Aorta (tissue), 5 donors: ENCODE measurements around the gene BRAT1. TPM values are rescaled to one million over a fixed set of nuclear protein-coding genes. Genes with fewer than 3 reads are reported as not detected.
"Not testable (repeated sequence)": the region's sequence is repeated elsewhere in the genome, so short reads cannot be mapped to it uniquely, and the experiment has no call there.

ENCODE experiments used
- ATAC-seq: fragments of 200-7000 bp; cut with Tn5 transposase; one replicate; pipeline ENCODE4 v1.9.1; 2022; ENCODE audit warnings: moderate library complexity; ENCODE audit not compliant: low FRiP score
- DNase-seq, 2 donors: peaks; one replicate each; pipeline ENCODE4 v3.0.0-alpha.2; 2020
- H3K27ac ChIP-seq, 2 donors: one replicate each; pipeline ENCODE4 v1.5.1; 2013; ENCODE audit warnings: low read length in 2 of 2, mild to moderate bottlenecking in 2 of 2, moderate library complexity in 2 of 2, control low read depth in 1 of 2, inconsistent platforms in 1 of 2, low read depth in 1 of 2
- H3K27me3 ChIP-seq, 2 donors: one replicate each; pipeline ENCODE4 v1.6.1; 2013; ENCODE audit warnings: control low read depth in 1 of 2, low read length in 1 of 2, mild to moderate bottlenecking in 1 of 2, moderate library complexity in 1 of 2; ENCODE audit not compliant: insufficient read depth in 2 of 2, control insufficient read depth in 1 of 2
- H3K36me3 ChIP-seq, 2 donors: one replicate each; pipeline ENCODE4 v1.6.1; 2013; ENCODE audit warnings: control low read depth in 1 of 2, low read length in 1 of 2, mild to moderate bottlenecking in 1 of 2; ENCODE audit not compliant: insufficient read depth in 2 of 2, control insufficient read depth in 1 of 2
- H3K4me1 ChIP-seq, 2 donors: one replicate each; pipeline ENCODE4 v1.6.1; 2013; ENCODE audit warnings: low read length in 2 of 2, control low read depth in 1 of 2, mild to moderate bottlenecking in 1 of 2, moderate library complexity in 1 of 2; ENCODE audit not compliant: insufficient read depth in 2 of 2, control insufficient read depth in 1 of 2
- H3K4me3 ChIP-seq, 2 donors: one replicate each; pipeline ENCODE4 v1.5.1; 2013; ENCODE audit warnings: low read length in 2 of 2, control low read depth in 1 of 2, mild to moderate bottlenecking in 1 of 2
- H3K9me3 ChIP-seq: one replicate; pipeline ENCODE4 v1.6.1; 2013; ENCODE audit warnings: mild to moderate bottlenecking, low read length; ENCODE audit not compliant: control insufficient read depth
- WGBS, 2 donors: extraction: QIAGEN DNeasy Blood & Tissue Kit; methylation state at CpG; one replicate each; pipeline ENCODE4 v1.1.7; 2013; 5-methylcytosine and 5-hydroxymethylcytosine counted together
- intact Hi-C, 2 donors: fragments of 100-400 bp; cut with DNase I; formaldehyde crosslinking; loops; one replicate each; pipeline versions ENCODE4 v1.14.2 to v1.15.0; 2022
- polyA plus RNA-seq, 2 donors: library from polyadenylated mRNA; stranded (reverse); fragments of 200-250 nt; gene quantifications; one replicate each; pipeline ENCODE4 v1.2.3, GENCODE V29; 2013
- total RNA-seq, 2 donors: library from RNA; stranded (reverse); fragmentation: NEBNext Ultra II Directional; extraction: Animal tissue kit (Norgen Biotek cat#: 25700); gene quantifications; one replicate each; pipeline ENCODE4 v1.2.1, GENCODE V29; 2021
- donor health status: healthy with polysubstance abuse.
- donor health status: Bipolar disorder and iron deficiency.
- donor health status: DM: no; HTN: no; CAD: no.
- donor health status: DM: no; HTN: no; CAD: no.
- donor health status: DM: yes; HTN: yes; CAD: no.

Gene BRAT1
- total and polyA plus RNA-seq, 4 donors: 11.8 to 63.9 (median 19.6) TPM

DNA sequence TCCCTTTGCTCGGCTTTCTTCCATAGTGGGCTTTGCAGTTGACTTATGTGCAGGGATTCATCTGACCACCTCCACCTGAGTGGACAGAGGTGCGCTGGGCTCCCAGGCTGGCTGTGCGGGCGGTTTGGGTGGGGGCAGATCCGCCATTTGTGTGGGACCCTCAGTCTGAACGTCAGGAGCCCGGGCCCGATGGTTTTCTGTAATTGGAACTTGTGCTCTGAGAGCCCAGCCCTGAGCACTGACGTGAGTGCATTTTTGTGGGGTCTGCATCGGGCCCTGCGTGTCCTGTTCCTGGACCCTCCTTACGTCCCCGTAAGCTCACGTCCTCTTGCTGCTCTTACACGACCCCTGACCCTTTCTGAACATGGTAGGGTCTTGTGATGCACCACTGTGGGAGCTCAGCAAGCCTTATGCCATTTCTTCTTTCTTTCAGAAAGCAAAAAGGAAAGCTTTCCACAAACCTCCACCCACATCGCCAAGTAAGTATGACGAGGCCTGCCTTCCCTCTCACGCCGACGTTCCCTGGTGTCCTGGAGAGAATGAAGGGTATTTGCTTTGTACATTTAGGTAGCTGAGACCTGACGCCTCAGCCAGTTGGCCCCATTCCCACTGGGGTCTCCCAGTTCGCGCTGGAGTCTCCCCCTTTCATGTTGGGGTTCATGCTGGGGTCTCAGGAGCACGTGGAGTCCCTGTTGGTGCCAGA, 13.3 kb upstream of the BRAT1 start:
- no peaks in the 10 kb centered on the region for H3K4me1 ChIP-seq
- DNase-seq: peak in 1 of 2 donors; percentile 46
- H3K27me3 ChIP-seq: no peaks in the 10 kb centered on the region
- H3K27ac ChIP-seq: no peak overlapping the region
- no peak overlapping the region for H3K4me3 ChIP-seq
- H3K36me3 ChIP-seq: no peaks in the 10 kb centered on the region
- WGBS, 2 donors: 91 to 93% methylated on average over 24 of the region's 24 CpGs
- H3K9me3 ChIP-seq: no peaks in the 10 kb centered on the region
- no peak for ATAC-seq
- intact Hi-C loops: no loop called here

DNA sequence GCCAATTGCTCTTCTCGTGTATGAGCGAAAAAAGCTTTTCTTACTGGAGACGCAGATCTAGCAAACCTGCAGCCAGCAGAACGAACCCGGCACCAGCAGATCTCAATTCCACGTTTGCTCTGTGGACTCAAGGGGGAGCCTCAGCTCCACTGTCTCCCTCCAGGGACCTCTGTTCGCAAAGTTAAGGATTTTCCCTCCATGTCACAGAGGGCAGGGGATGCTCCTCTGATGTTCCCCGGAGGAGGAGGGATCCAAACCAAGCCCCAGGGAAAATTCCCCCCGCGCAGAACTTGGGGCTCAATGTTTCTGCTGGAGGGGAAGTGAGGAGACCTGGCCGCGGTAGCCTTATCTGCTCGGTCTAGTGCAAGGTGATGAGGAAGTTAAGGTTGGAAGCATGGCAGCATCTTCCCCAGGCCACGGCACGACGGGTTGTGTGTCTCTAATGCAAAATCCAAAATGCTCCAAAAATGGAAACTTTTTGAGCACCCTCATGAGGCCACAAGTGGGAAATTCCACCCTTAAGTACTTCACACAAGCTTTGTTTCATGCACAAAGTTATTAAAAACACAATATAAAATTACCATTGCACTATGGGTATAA, 12.5 kb upstream of the BRAT1 start:
- peak; percentile 55 for ATAC-seq
- no peaks in the 10 kb centered on the region for H3K36me3 ChIP-seq
- H3K4me1 ChIP-seq: no peaks in the 10 kb centered on the region
- intact Hi-C loops: loop anchor here in 1 of 2 donors (1.0 kb wide), 1 partner anchor 114 kb away; no protein-coding TSS in a partner anchor
- H3K27me3 ChIP-seq: no peaks in the 10 kb centered on the region
- peak in 1 of 2 donors; percentile 72 for DNase-seq
- no peaks in the 10 kb centered on the region for H3K9me3 ChIP-seq
- H3K27ac ChIP-seq: no peak overlapping the region
- 30 to 34% methylated on average over 16 of the region's 16 CpGs for WGBS, 2 donors
- H3K4me3 ChIP-seq: no peak overlapping the region

DNA sequence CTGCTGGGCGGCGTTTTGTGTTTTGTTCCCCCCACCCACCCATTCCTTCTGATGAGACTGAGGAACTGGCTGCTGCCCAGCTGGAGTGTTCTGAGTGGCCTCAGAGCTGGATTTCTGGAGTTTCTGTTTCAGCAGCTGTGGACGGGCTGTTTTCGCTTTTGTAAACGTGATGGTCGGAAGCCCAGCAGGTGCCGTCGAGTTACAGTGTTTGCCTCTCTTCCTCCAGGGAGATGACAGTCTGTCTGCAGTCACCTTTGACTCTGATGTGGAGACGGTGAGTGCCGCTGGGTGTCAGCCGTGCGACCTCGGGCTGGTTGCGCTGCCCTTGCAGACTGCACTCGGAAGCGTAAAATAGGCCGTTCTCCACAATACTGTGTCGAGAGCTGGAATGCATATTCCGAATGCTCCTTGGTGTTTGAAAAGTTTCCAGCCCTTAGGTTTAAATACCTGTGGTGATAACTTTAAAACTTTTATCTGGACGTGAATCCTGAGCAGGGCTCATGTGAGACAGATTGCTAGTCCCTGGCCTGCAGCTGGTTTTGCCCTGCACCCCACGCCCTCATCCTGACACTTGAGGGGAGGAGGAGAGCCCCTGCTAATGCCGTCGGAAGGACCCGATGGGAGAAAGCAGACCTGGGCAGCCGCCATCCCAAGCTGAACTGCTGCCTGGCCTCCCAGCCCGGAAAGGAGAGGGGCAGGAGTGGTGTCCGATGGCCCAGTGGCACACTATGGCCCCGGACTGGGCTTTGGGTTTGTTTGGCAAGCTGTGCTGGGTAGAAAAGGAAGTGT, 11.8 kb upstream of the BRAT1 start:
- WGBS, 2 donors: 78% methylated on average over 28 of the region's 28 CpGs
- Histone ChIP-seq H3K4me1 (no peaks in the 10 kb centered on the region), H3K9me3 (no peaks in the 10 kb centered on the region), H3K27ac (no peak overlapping the region), H3K27me3 (no peaks in the 10 kb centered on the region), H3K36me3 (no peaks in the 10 kb centered on the region), H3K4me3 (no peak overlapping the region)
- ATAC-seq (no peak), DNase-seq (peak in 1 of 2 donors; percentile 68)
- intact Hi-C loops: loop anchor here in 1 of 2 donors (1.0 kb wide), 1 partner anchor 114 kb away; no protein-coding TSS in a partner anchor

DNA sequence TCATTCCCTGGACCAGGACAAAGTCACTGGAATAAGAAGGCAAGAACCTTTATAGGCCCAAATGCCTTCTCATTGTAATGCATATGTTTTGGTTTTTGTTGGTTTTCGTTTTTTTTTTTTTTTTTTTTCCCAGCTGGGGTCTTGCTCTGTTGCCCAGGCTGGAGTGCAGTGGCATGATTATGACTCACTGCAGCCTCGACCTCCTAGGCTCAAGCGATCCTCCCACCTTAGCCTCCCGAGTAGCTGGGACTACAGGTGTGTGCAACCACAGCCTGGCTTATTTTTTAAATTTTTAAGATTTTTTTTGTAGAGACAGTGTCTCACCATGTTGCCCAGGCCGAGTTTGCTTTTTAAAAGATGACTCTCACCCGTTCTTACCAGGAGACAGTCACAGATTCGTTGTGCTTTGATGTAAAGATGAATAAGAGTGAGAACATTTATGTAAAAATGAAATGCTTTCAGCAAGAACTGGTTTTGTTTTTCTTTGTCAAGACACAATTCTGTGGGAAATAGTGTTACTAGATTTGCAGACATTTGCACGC, 11.1 kb upstream of the BRAT1 start:
- intact Hi-C loops: no loop called here
- Histone ChIP-seq H3K4me3 (no peak overlapping the region), H3K36me3 (no peaks in the 10 kb centered on the region), H3K27me3 (no peaks in the 10 kb centered on the region), H3K9me3 (no peaks in the 10 kb centered on the region), H3K27ac (no peak overlapping the region), H3K4me1 (no peaks in the 10 kb centered on the region)
- 89 to 90% methylated on average over 8 of the region's 8 CpGs for WGBS, 2 donors
- ATAC-seq (no peak), DNase-seq (peak in 1 of 2 donors; percentile 6)

DNA sequence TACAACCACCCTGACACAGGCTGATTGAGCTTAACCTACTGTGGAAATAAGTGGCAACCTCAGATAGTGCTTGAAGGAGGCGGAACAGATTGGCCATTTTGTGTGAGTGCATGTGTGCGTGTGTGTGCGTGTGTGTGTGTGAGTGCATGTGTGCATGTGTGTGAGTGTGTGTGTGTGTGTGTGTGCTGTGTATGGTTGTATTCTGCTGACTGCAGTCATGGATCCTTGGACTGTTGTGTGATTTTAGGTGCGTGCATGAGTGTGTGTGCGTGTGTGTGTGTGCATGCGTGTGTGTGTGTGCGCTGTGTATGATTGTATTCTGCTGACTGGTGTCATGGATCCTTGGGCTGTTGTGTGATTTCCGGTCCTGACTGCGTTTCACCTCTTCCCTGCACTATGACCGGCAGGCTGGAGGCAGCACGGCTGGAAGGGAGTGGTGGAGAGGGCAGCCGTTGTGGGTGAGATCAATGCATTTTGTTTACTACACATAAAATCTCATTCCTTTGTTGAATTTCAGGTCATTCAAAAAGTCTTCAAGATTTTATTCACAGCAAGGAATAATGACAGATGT, 9.7 kb upstream of the BRAT1 start:
- ATAC-seq (no peak), DNase-seq (peak in 1 of 2 donors; percentile 39)
- intact Hi-C loops: no loop called here
- Histone ChIP-seq H3K27me3 (no peaks in the 10 kb centered on the region), H3K9me3 (no peaks in the 10 kb centered on the region), H3K4me1 (no peaks in the 10 kb centered on the region), H3K4me3 (no peak overlapping the region), H3K27ac (no peak overlapping the region), H3K36me3 (no peaks in the 10 kb centered on the region)
- WGBS, 2 donors: 88 to 93% methylated on average over 12 of the region's 12 CpGs

DNA sequence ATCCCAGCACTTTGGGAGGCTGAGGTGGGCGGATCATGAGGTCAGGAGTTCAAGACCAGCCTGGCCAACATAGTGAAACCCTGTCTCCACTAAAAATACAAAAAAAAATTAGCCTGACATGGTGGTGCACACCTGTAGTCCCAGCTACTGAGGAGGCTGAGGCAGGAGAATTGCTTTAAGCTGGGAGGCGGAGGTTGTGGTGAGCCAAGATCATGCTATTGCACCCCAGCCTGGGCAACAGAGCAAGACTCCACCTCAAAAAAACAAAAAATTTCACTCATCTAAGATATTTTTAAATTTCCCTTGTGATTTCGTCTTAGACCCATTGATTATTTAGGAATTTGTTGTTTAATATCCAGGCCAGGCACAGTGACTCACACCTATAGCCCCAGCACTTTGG, 8.6 kb upstream of the BRAT1 start:
- intact Hi-C loops, H3K27me3 ChIP-seq, H3K27ac ChIP-seq, H3K4me1 ChIP-seq, H3K4me3 ChIP-seq, H3K36me3 ChIP-seq, DNase-seq, H3K9me3 ChIP-seq, ATAC-seq: not testable (repeated sequence)
- WGBS, 2 donors: 96% methylated on average over 3 of the region's 3 CpGs

DNA sequence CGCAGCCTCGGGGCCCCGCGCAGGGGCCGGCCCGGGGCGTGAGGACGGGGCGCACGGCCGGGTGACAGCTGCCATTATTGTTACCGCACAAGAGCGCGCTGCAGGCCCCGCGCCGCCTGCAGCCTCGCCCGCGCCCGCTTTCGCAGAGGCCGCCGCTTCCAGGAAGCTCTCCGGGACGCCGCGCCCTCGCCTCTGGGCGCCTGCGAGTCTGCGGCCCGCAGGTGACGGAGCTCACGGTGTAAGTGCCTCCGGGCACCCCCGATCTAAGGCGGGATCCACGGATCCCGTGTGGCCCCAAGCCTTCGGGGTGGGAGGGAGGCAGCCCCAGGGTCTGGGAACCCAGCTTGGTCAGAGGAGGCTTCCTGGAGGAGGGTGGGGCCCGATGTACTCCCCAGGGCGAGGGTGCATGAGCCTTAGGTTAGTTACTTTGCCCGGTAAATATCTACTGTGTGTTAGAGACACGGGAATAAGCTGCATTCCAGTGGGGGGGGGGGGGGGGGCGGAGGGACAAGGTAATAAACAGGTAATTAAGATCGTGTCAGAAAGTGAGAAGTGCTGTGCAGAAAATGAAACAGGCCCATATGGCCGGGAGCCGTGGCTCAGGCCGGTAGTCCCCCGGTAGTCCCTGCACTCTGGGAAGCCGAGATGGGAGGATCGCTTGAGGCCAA, 4.1 kb upstream of the BRAT1 start:
- peak overlapping the region; percentile 88 to 95 for H3K4me3 ChIP-seq
- H3K9me3 ChIP-seq: no peaks in the 10 kb centered on the region
- no peak overlapping the region for H3K27ac ChIP-seq
- 7 to 9% methylated on average over 42 to 53 of the region's 53 CpGs for WGBS, 2 donors
- no peaks in the 10 kb centered on the region for H3K36me3 ChIP-seq
- intact Hi-C loops: loop anchor here in 1 of 2 donors (5.0 to 10.0 kb wide), 2 partner anchors 48 to 285 kb away; partner anchors contain the start of gene GNA12
- ATAC-seq (no peak), DNase-seq (peak; percentile 47 to 75)
- no peaks in the 10 kb centered on the region for H3K4me1 ChIP-seq
- no peaks in the 10 kb centered on the region for H3K27me3 ChIP-seq
